GM18873 (cell line): ENCODE results near the gene EHMT2.
"Not testable (repeated sequence)": the region's sequence is repeated elsewhere in the genome, so short reads cannot be mapped to it uniquely, and the experiment has no call there.

Experiments
- ATAC-seq: cut with Tn5 transposase; IDR thresholded peaks from one replicate; pipeline ENCODE4 v1.9.1; 2021; ENCODE audit warnings: mild to moderate bottlenecking, moderate library complexity, moderate number of reproducible peaks; ENCODE audit not compliant: unreplicated experiment, low FRiP score

Gene EHMT2

GRCh38 chr6:31897612-31898382 is at the start of gene EHMT2:
Gene EHMT2 (minus strand): TSS chr6:31897698. CDS start chr6:31897677, 21 bp downstream.
- no peak for ATAC-seq

- no peak for ATAC-seq
These were observed 49.7 kb upstream of the EHMT2 start for GRCh38 chr6:31947070-31947675.

- ATAC-seq: no peak
These were observed 48.9 kb upstream of the EHMT2 start for GRCh38 chr6:31946370-31946885.

GRCh38 chr6:31945507-31946369 is 48.2 kb upstream of the EHMT2 start, which contains the start of gene CFB:
Gene CFB (plus strand): TSS chr6:31946095. CDS start chr6:31946222, 127 bp downstream.
- ATAC-seq: no peak

- no peak for ATAC-seq
These were observed 47.6 kb upstream of the EHMT2 start for GRCh38 chr6:31945154-31945506.

GRCh38 chr6:31943742-31944141 is 46.2 kb upstream of the EHMT2 start:
- no peak for ATAC-seq

- no peak for ATAC-seq
These were observed 42.8 kb upstream of the EHMT2 start for GRCh38 chr6:31940256-31940664.

GRCh38 chr6:31935823-31936222 is 38.3 kb upstream of the EHMT2 start:
- no peak for ATAC-seq

GRCh38 chr6:31935021-31935420 is 37.5 kb upstream of the EHMT2 start:
- no peak for ATAC-seq

- no peak for ATAC-seq
These were observed 36.0 kb upstream of the EHMT2 start for GRCh38 chr6:31933537-31933936.

- ATAC-seq: not testable (repeated sequence)
These were observed 34.6 kb upstream of the EHMT2 start for GRCh38 chr6:31932137-31932536.

- ATAC-seq: no peak
These were observed 33.5 kb upstream of the EHMT2 start for GRCh38 chr6:31930962-31931361.

GRCh38 chr6:31928672-31928939 is 31.1 kb upstream of the EHMT2 start:
- ATAC-seq: no peak

- ATAC-seq: no peak
These were observed 30.6 kb upstream of the EHMT2 start for GRCh38 chr6:31927863-31928671.

- no peak for ATAC-seq
These were observed 29.9 kb upstream of the EHMT2 start, which contains the start of gene C2 for GRCh38 chr6:31927242-31927862. Gene C2 (plus strand): TSS chr6:31927717. CDS start chr6:31927753, 36 bp downstream.

- no peak for ATAC-seq
These were observed 25.4 kb upstream of the EHMT2 start for GRCh38 chr6:31922942-31923341.

- ATAC-seq: no peak
These were observed 23.3 kb upstream of the EHMT2 start for GRCh38 chr6:31920811-31921210.

GRCh38 chr6:31919624-31920303 is 22.3 kb upstream of the EHMT2 start:
- ATAC-seq: no peak

GRCh38 chr6:31918069-31918720 is 20.7 kb upstream of the EHMT2 start:
- no peak for ATAC-seq
